BE2C (cell line): ENCODE results near the gene RAB11FIP3.

Experiments
- DNase-seq: peaks from one replicate; pipeline ENCODE4 v3.0.0-alpha.2; 2020
- H3K27me3 ChIP-seq: fragments of 250-450 bp; sonication (Bioruptor Pico); 2 replicates; pipeline ENCODE4 v1.5.1; 2020; ENCODE audit warnings: mild to moderate bottlenecking
- H3K36me3 ChIP-seq: fragments of 250-450 bp; sonication (Bioruptor Pico); 2 replicates; pipeline ENCODE4 v1.5.1; 2020; ENCODE audit warnings: mild to moderate bottlenecking
- H3K4me1 ChIP-seq: fragments of 250-450 bp; sonication (Bioruptor Pico); 2 replicates; pipeline ENCODE4 v1.5.1; 2020
- H3K4me3 ChIP-seq: 2 replicates; pipeline ENCODE4 v1.5.1; 2011; ENCODE audit warnings: low read depth, low read length
- H3K9me3 ChIP-seq: fragments of 250-450 bp; sonication (Bioruptor Pico); 2 replicates; pipeline ENCODE4 v1.5.1; 2020
- TF ChIP-seq, protein P1 (sequence below): IDR thresholded peaks from 2 replicates; pipeline ENCODE4 v1.5.1; 2012; ENCODE audit warnings: mild to moderate bottlenecking, low read depth, low read length

RAB11FIP3 gene

DNA sequence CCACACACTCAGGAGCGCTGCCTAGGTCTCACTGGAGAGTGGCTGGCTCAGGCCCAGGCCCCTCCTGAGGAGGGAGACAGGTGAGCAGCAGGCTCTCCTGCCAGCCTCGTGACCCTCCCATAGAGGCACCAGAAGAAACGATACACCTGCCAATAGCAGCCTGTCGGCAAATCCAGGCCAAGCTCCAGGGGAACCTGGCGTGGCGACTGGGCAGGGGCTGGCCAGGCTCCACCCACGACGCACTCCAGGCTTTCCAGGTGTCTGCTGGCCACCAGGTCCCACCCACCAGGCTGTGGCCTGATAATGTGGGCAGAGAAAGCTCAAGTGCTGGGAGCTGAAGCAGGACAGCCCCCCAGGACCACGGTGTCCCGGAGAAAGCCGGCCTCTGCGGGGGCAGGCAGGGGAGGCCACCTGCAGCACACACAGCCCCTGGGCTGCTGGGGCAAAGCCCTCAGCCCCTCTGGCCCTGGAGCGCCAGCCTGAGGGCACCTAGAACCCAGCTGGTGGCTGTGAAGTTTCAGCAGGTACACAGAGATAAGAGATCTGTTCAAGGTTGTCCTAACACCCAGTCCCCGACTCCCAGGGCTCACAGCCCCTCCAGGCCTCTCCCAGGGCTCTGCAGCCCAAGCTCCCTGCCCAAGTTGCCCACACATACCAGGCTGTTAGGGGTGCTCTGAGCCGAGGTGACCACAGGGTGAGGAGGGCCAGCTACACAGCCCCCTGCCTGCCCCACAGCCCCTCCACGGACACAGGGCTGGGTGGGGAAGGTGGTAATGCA lies 46.1 kb upstream of the RAB11FIP3 start:
- Histone ChIP-seq H3K36me3 (no peaks in the 10 kb centered on the region; the same call in none of the 2 replicates), H3K4me1 (no peaks in the 10 kb centered on the region), H3K9me3 (no peaks in the 10 kb centered on the region), H3K27me3 (no peaks in the 10 kb centered on the region), H3K4me3 (no peak overlapping the region)
- TF ChIP-seq, protein P1, sequence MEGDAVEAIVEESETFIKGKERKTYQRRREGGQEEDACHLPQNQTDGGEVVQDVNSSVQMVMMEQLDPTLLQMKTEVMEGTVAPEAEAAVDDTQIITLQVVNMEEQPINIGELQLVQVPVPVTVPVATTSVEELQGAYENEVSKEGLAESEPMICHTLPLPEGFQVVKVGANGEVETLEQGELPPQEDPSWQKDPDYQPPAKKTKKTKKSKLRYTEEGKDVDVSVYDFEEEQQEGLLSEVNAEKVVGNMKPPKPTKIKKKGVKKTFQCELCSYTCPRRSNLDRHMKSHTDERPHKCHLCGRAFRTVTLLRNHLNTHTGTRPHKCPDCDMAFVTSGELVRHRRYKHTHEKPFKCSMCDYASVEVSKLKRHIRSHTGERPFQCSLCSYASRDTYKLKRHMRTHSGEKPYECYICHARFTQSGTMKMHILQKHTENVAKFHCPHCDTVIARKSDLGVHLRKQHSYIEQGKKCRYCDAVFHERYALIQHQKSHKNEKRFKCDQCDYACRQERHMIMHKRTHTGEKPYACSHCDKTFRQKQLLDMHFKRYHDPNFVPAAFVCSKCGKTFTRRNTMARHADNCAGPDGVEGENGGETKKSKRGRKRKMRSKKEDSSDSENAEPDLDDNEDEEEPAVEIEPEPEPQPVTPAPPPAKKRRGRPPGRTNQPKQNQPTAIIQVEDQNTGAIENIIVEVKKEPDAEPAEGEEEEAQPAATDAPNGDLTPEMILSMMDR, result no peak
- DNase-seq, result no peak

DNA sequence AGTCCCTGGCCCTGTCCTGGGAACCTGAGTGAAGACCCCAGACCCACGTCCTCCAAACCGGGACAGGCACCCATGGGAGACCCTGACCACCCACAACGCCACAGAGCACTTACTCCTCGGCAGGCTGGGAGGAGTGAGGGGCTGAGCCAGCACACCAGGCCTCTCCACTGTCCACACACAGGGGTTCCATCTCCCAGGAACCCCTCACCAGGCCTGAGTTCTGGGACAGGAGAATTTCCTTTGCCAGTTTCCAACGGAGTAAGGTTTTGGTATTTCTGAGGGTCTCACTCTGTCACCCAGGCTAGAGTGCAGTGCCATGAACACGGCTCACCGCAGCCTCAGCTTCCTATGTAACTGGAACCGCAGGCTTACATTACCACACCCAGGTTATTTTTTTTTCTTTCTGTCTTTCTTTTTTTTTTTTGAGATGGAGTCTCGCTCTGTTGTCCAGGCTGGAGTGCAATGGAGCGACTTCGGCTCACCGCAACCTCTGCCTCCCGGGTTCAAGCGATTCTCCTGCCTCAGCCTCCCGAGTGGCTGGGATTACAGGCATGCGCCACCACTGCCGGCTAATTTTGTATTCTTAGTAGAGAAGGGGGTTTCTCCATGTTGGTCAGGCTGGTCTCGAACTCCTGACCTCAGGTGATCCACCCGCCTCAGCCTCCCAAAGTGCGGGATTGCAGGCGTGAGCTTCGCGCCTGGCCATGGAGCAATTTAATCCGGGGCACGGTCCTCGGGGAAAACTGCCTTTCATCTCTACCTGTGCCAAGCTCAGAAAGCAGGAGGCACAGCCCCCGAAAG lies 45.3 kb upstream of the RAB11FIP3 start:
- H3K4me3 ChIP-seq, result no peak overlapping the region
- H3K9me3 ChIP-seq, result no peaks in the 10 kb centered on the region
- DNase-seq, result no peak
- no peaks in the 10 kb centered on the region for H3K27me3 ChIP-seq
- H3K36me3 ChIP-seq, result no peaks in the 10 kb centered on the region; the same call in none of the 2 replicates
- TF ChIP-seq, protein P1, result no peak
- no peaks in the 10 kb centered on the region for H3K4me1 ChIP-seq

DNA sequence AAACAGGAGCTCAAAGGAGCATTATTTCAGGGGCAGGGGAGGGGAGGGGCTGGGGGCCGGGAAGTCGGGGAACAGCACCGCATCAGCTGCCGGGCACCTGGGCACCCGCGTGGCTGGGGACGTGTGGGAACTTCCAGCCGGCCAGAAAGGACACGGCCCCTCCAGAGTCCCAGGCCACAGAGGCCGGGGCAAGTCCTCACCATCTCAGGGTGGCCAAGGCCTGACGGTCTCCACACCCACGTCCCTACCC lies 44.8 kb upstream of the RAB11FIP3 start:
- no peaks in the 10 kb centered on the region for H3K27me3 ChIP-seq
- peak overlapping the region; percentile 68 for H3K4me3 ChIP-seq
- TF ChIP-seq, protein P1, result no peak
- DNase-seq, result no peak
- no peaks in the 10 kb centered on the region; the same call in none of the 2 replicates for H3K36me3 ChIP-seq
- no peaks in the 10 kb centered on the region for H3K9me3 ChIP-seq
- no peaks in the 10 kb centered on the region for H3K4me1 ChIP-seq

DNA sequence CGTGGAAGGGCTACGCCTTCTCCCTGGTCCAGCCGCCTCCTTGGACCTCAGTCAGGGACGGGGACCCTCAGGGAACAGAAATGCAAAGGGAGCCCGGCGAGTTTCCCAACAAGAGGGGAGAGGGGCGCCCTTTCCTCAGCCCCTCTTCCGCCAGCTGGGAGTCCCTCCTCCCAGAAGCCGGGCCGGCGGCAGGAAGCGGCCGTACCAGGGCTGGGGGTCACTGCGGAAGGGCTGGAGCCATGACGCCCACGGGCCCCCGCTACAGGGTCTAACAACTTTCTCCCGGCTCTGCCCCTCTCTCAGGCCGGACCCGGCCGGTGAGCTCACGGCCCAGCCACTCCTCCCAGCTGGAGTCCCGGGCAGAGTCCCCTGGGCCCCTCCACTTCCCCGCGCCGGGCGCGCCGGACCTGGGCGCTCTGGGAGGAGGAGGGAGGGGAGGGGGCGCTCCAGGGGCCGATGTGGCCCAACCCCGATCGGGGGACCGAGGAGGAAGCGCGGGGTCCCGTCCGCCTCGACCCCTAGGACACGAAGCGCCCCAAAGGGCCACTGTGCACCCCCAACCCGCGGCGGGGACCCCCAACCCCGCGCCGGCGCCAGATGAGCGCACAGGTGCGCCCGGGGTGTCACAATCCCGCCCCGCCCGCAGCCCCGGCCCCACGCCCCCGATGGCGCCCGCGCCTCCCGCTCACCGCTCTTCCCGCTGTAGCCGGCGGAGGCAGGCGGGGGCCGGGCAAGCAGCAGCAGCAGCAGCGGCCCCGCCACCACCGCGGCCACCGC lies 44.2 kb upstream of the RAB11FIP3 start:
- TF ChIP-seq, protein P1, result no peak
- peak; percentile 34 for DNase-seq
- Histone ChIP-seq H3K4me1 (no peaks in the 10 kb centered on the region), H3K36me3 (no peaks in the 10 kb centered on the region; the same call in none of the 2 replicates), H3K4me3 (peak overlapping the region; percentile 68), H3K27me3 (no peaks in the 10 kb centered on the region), H3K9me3 (no peaks in the 10 kb centered on the region)

DNA sequence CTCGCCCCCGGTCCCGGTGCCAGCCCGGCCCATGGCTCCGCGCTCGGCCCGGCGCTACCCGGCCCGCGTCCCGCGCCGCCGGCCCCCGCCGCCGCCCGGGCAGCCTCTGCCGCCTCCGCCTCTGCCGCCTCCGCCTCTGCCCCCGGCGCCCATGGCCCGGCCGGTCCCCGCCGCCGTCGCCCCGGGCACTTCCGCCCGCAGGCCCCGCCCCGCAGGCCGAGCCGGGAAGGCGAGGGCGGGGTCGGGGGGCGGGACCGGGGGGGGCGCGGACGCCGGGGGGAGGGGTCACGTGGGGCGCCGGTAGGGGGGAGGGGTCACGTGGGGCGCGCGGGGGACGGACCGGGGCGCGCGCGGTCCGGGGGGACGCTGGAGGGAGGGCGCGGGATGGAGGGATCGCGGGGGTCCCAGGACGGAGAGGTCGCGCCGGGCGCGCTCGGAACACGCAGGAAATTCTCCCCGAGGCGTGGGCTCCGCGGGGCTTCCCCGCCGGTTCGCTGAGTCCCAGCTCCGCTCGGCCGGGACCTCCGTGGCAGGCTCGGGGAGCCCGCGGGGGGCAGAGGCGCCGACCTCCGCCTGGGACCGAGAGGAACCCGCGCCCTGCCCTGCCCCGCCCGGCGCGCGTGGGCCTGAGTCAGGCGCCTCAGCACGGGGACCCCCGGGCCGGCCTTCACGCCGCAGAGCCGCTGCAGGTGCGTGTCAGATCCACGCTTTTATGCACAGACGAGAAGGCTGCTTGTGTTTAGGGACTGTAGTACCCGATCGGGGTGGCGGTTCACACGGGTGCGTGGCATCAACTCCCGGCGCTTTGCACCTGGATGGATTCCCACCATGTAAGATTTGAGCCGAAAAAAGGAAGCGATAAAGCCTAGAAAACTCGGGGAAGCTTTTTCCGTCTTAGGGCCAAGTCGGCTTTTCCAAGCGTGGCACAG lies 43.4 kb upstream of the RAB11FIP3 start, which contains the start of gene PGAP6:
Gene PGAP6 (minus strand): TSS at position 190 of the 929 bp plus-strand sequence. CDS start 157 bp downstream, at position 33.
- Histone ChIP-seq H3K9me3 (no peaks in the 10 kb centered on the region), H3K4me3 (peak within 1 kb of the TSS; percentile 68), H3K36me3 (no peaks in the 10 kb centered on the region; the same call in 1 of the 2 replicates), H3K4me1 (no peaks in the 10 kb centered on the region), H3K27me3 (no peaks in the 10 kb centered on the region)
- TF ChIP-seq, protein P1, result no peak
- DNase-seq, result peak; percentile 75
